Muscle of leg (tissue), 11 donors: ENCODE measurements around the gene ENTREP1. TPM values are rescaled to one million over a fixed set of nuclear protein-coding genes. Genes with fewer than 3 reads are reported as not detected.
"Not testable (repeated sequence)": the region's sequence is repeated elsewhere in the genome, so short reads cannot be mapped to it uniquely, and the experiment has no call there.

Experiments used
- DNase-seq: peaks from one replicate; pipeline ENCODE4 v3.0.0; 2013
- H3K27ac ChIP-seq: one replicate; pipeline ENCODE4 v1.5.1; 2013; ENCODE audit warnings: mild to moderate bottlenecking, low read length, control low read depth
- H3K27me3 ChIP-seq: one replicate; pipeline ENCODE4 v1.6.1; 2013; ENCODE audit warnings: low read length; ENCODE audit not compliant: control insufficient read depth, insufficient read depth
- H3K36me3 ChIP-seq: one replicate; pipeline ENCODE4 v1.6.1; 2013; ENCODE audit warnings: low read length; ENCODE audit not compliant: control insufficient read depth, insufficient read depth
- H3K4me1 ChIP-seq: one replicate; pipeline ENCODE4 v1.6.1; 2013; ENCODE audit warnings: low read length; ENCODE audit not compliant: control insufficient read depth, insufficient read depth
- H3K4me3 ChIP-seq: one replicate; pipeline ENCODE4 v1.5.1; 2013; ENCODE audit warnings: low read length, control low read depth
- H3K9me3 ChIP-seq: replicated peaks from 2 replicates; pipeline ENCODE4 v1.6.1; 2013; ENCODE audit warnings: low read depth, low read length; ENCODE audit not compliant: control insufficient read depth
- WGBS: methylation state at CpG from one replicate; pipeline ENCODE4 v1.1.5; 2013; ENCODE audit warnings: missing lambda C conversion rate; ENCODE audit not compliant: insufficient coverage; 5-methylcytosine and 5-hydroxymethylcytosine counted together
- polyA plus RNA-seq, 8 donors: library from polyadenylated mRNA; unstranded; fragments of 120-200 nt; gene quantifications; one replicate each; pipeline versions ENCODE4 v1.2.1 to v1.2.3, GENCODE V29; 2013; ENCODE audit warnings: inconsistent platforms in 1 of 8, low replicate concordance in 1 of 8; ENCODE audit not compliant: insufficient read length in 8 of 8, insufficient read depth in 1 of 8
- total RNA-seq: library from RNA; stranded (reverse); fragments of 120-200 nt; gene quantifications from one replicate; pipeline ENCODE4 v1.2.4, GENCODE V29; 2013

The ENTREP1 gene
- total and polyA plus RNA-seq, 9 donors: 12.6 to 56.5 (median 30.1) TPM

GRCh38 chr9:69433968-69434367, 109.0 kb downstream of the ENTREP1 start:
- WGBS: 99% methylated on average over 5 of the region's 6 CpGs
- H3K27ac ChIP-seq: no peak overlapping the region
- H3K27me3 ChIP-seq: no peaks in the 10 kb centered on the region
- H3K4me1 ChIP-seq: no peaks in the 10 kb centered on the region
- no peaks in the 10 kb centered on the region for H3K9me3 ChIP-seq
- no peak overlapping the region for H3K4me3 ChIP-seq
- no peaks in the 10 kb centered on the region for H3K36me3 ChIP-seq
- no peak for DNase-seq

- H3K27ac ChIP-seq, DNase-seq, H3K9me3 ChIP-seq, H3K36me3 ChIP-seq, H3K4me3 ChIP-seq, H3K27me3 ChIP-seq: not testable (repeated sequence)
- peaks cover 12% of the 10 kb centered on the region for H3K4me1 ChIP-seq
- no CpG with 5 or more reads among the region's 4 CpGs for WGBS
These were observed 114.6 kb downstream of the ENTREP1 start for GRCh38 chr9:69439654-69440053.

- not testable (repeated sequence) for H3K4me3 ChIP-seq, H3K9me3 ChIP-seq, DNase-seq, H3K36me3 ChIP-seq, H3K27me3 ChIP-seq, H3K27ac ChIP-seq
- 93% methylated on average over 6 of the region's 15 CpGs for WGBS
- peaks cover 12% of the 10 kb centered on the region for H3K4me1 ChIP-seq
These were observed 115.4 kb downstream of the ENTREP1 start for GRCh38 chr9:69440254-69440955.

Other genes starting within 250 kb of the ENTREP1 start
- gene TJP2, start 150.9 kb upstream of the ENTREP1 start, total RNA-seq: 10.6 TPM
- 10 to 100 TPM in 7 of 8 donors, 1 to 10 TPM in 1; 9.4 to 17.6 (median 13.4) TPM for gene TJP2, start 150.9 kb upstream of the ENTREP1 start, polyA plus RNA-seq